IMR-90 (cell line): ENCODE measurements around the gene OLFML3. TPM values are rescaled to one million over a fixed set of nuclear protein-coding genes. Genes with fewer than 3 reads are reported as not detected.

Experiments
- ATAC-seq: fragments of 200-7000 bp; cut with Tn5 transposase; 2 replicates; pipeline ENCODE4 v1.9.1; 2020; ENCODE audit warnings: low read depth, mild to moderate bottlenecking, moderate library complexity
- BruUV-seq: library from RNA; stranded (reverse); fragments of 400-500 nt; replicated peaks from 2 replicates; lab custom pipeline; 2021; lab: Mats Ljungman, UMichigan
- CTCF ChIA-PET: fragments of 300-600 bp; formaldehyde crosslinking; extraction: SDS; loops from one replicate; lab custom pipeline; 2021; ENCODE audit warnings: antibody characterized with exemption; lab: Yijun Ruan, JAX
- POLR2A ChIA-PET: fragments of 300-600 bp; sonication (Branson Sonifier 250); formaldehyde crosslinking; loops from one replicate; lab custom pipeline; 2022; ENCODE audit warnings: antibody characterized with exemption; ENCODE audit not compliant: unreplicated experiment; lab: Charles Lee
- DNase-seq: peaks from one replicate; pipeline ENCODE4 v3.0.0; 2013
- H2AFZ ChIP-seq: replicated peaks from 2 replicates; pipeline ENCODE3; 2013; ENCODE audit warnings: low read length, mild to moderate bottlenecking; ENCODE audit not compliant: poor library complexity
- H2AK5ac ChIP-seq: 2 replicates; pipeline ENCODE4 v1.6.1; 2013; ENCODE audit warnings: low read depth, low read length, inconsistent platforms
- H2AK9ac ChIP-seq: replicated peaks from 2 replicates; pipeline ENCODE3; 2013; ENCODE audit warnings: mild to moderate bottlenecking, low read depth, low read length, moderate library complexity; ENCODE audit not compliant: poor library complexity
- H2BK120ac ChIP-seq: 2 replicates; pipeline ENCODE4 v1.6.1; 2013; ENCODE audit warnings: low read depth, low read length, inconsistent platforms
- H2BK15ac ChIP-seq: 3 replicates; pipeline ENCODE4 v1.6.1; 2013; ENCODE audit warnings: low read depth, low read length, inconsistent platforms
- H2BK20ac ChIP-seq: 2 replicates; pipeline ENCODE4 v1.6.1; 2013; ENCODE audit warnings: low read depth, mild to moderate bottlenecking, inconsistent platforms, low read length, moderate library complexity
- H2BK5ac ChIP-seq: 2 replicates; pipeline ENCODE4 v1.6.1; 2013; ENCODE audit warnings: mild to moderate bottlenecking, low read depth, low read length, inconsistent platforms; ENCODE audit not compliant: poor library complexity, severe bottlenecking
- H3K14ac ChIP-seq: replicated peaks from 2 replicates; pipeline ENCODE4 v1.6.1; 2013; ENCODE audit warnings: low read depth, low read length, inconsistent platforms
- H3K18ac ChIP-seq: 2 replicates; pipeline ENCODE4 v1.6.1; 2013; ENCODE audit warnings: low read depth, low read length, control low read depth
- H3K23ac ChIP-seq: 2 replicates; pipeline ENCODE4 v1.6.1; 2013; ENCODE audit warnings: low read depth, low read length, inconsistent platforms
- H3K27ac ChIP-seq: 2 replicates; pipeline ENCODE4 v1.5.1; 2013; ENCODE audit warnings: mild to moderate bottlenecking, control low read depth, low read length; ENCODE audit not compliant: insufficient read depth
- H3K27me3 ChIP-seq: 2 replicates; pipeline ENCODE4 v1.6.1; 2013; ENCODE audit warnings: low read length; ENCODE audit not compliant: control insufficient read depth, insufficient read depth
- H3K36me3 ChIP-seq: 2 replicates; pipeline ENCODE4 v1.6.1; 2013; ENCODE audit warnings: low read length, mixed read lengths; ENCODE audit not compliant: control insufficient read depth, insufficient read depth
- H3K4ac ChIP-seq: 2 replicates; pipeline ENCODE4 v1.6.1; 2013; ENCODE audit warnings: low read depth, low read length, inconsistent platforms
- H3K4me1 ChIP-seq: 2 replicates; pipeline ENCODE4 v1.6.1; 2013; ENCODE audit warnings: low read length, mixed read lengths; ENCODE audit not compliant: control insufficient read depth, insufficient read depth
- H3K4me2 ChIP-seq: 2 replicates; pipeline ENCODE4 v1.6.1; 2013; ENCODE audit warnings: low read depth, mild to moderate bottlenecking, control low read depth, low read length, moderate library complexity
- H3K4me3 ChIP-seq: 2 replicates; pipeline ENCODE4 v1.5.1; 2013; ENCODE audit warnings: low read depth, mild to moderate bottlenecking, control low read depth, low read length, moderate library complexity; ENCODE audit not compliant: insufficient read depth
- H3K56ac ChIP-seq: 2 replicates; pipeline ENCODE4 v1.6.1; 2013; ENCODE audit warnings: low read length, inconsistent platforms; ENCODE audit not compliant: insufficient read depth; ENCODE audit errors: extremely low read depth
- H3K79me1 ChIP-seq, 2 experiments: 2 replicates each; pipeline ENCODE4 v1.6.1; 2013; ENCODE audit warnings: low read length in 2 of 2, inconsistent platforms in 1 of 2, low read depth in 1 of 2
- H3K9ac ChIP-seq: 2 replicates; pipeline ENCODE4 v1.6.1; 2013; ENCODE audit warnings: low read depth, low read length, control low read depth
- H3K9me1 ChIP-seq: 2 replicates; pipeline ENCODE4 v1.6.1; 2013; ENCODE audit warnings: low read length, inconsistent platforms; ENCODE audit not compliant: insufficient read depth
- H3K9me3 ChIP-seq: 2 replicates; pipeline ENCODE4 v1.6.1; 2013; ENCODE audit warnings: low read length; ENCODE audit not compliant: control insufficient read depth, insufficient read depth
- H4K20me1 ChIP-seq: 2 replicates; pipeline ENCODE4 v1.6.1; 2013; ENCODE audit warnings: low read length, inconsistent platforms; ENCODE audit not compliant: insufficient read depth
- H4K5ac ChIP-seq: 2 replicates; pipeline ENCODE4 v1.6.1; 2013; ENCODE audit warnings: mild to moderate bottlenecking, low read depth, low read length, control low read depth
- H4K8ac ChIP-seq, 2 experiments: 2 replicates each; pipeline ENCODE4 v1.6.1; 2013; ENCODE audit warnings: low read depth in 2 of 2, low read length in 2 of 2, control low read depth in 1 of 2, inconsistent platforms in 1 of 2
- H4K91ac ChIP-seq: 2 replicates; pipeline ENCODE4 v1.6.1; 2013; ENCODE audit warnings: low read depth, low read length, inconsistent platforms; ENCODE audit not compliant: insufficient read depth
- MAFK ChIP-seq: IDR thresholded peaks from 2 replicates; pipeline ENCODE4 v1.6.1; 2012; ENCODE audit warnings: low read depth, low read length, improper control_type of control experiment
- RFX5 ChIP-seq: IDR thresholded peaks from 2 replicates; pipeline ENCODE4 v1.8.0; 2012; ENCODE audit warnings: low read depth, mild to moderate bottlenecking, low read length, moderate library complexity
- WGBS, 2 experiments: methylation state at CpG; one replicate each; pipeline versions ENCODE4 v1.1.5 to v1.1.7; 2013; ENCODE audit warnings: missing lambda C conversion rate in 2 of 2; ENCODE audit not compliant: insufficient read length in 1 of 2; ENCODE audit errors: extremely low coverage in 2 of 2; 5-methylcytosine and 5-hydroxymethylcytosine counted together
- dilution Hi-C: fragments of 300-500 bp; cut with HindIII; formaldehyde crosslinking; loops from one replicate; pipeline ENCODE4 v1.14.3; 2018; ENCODE audit warnings: low sequenced_read_pairs; ENCODE audit not compliant: unreplicated experiment
- in situ Hi-C: fragments of 300-500 bp; cut with MboI; formaldehyde crosslinking; loops from 3 replicates; pipeline ENCODE4 v1.14.3; 2019; ENCODE audit warnings: low sequenced_read_pairs, inconsistent platforms, mixed read lengths
- intact Hi-C: fragments of 100-400 bp; cut with micrococcal nuclease; formaldehyde crosslinking; loops from 2 replicates; pipeline ENCODE4 v1.10.0; 2022
- polyA plus RNA-seq, 3 experiments: library from polyadenylated mRNA; depleted of rRNA; stranded (reverse); fragments of >200 nt; gene quantifications; 2 replicates each; pipeline ENCODE4 v1.2.3, GENCODE V29; 2012; ENCODE audit warnings: low replicate concordance in 1 of 3
- total RNA-seq: library from RNA; depleted of rRNA; stranded (reverse); fragments of >200 nt; gene quantifications from 2 replicates; pipeline ENCODE4 v1.2.3, GENCODE V29; 2012

OLFML3 gene
- total and polyA plus RNA-seq, 2 of the 4 experiments (the other 2 are of a cell fraction) = 40.9 to 71.3 TPM

DNA sequence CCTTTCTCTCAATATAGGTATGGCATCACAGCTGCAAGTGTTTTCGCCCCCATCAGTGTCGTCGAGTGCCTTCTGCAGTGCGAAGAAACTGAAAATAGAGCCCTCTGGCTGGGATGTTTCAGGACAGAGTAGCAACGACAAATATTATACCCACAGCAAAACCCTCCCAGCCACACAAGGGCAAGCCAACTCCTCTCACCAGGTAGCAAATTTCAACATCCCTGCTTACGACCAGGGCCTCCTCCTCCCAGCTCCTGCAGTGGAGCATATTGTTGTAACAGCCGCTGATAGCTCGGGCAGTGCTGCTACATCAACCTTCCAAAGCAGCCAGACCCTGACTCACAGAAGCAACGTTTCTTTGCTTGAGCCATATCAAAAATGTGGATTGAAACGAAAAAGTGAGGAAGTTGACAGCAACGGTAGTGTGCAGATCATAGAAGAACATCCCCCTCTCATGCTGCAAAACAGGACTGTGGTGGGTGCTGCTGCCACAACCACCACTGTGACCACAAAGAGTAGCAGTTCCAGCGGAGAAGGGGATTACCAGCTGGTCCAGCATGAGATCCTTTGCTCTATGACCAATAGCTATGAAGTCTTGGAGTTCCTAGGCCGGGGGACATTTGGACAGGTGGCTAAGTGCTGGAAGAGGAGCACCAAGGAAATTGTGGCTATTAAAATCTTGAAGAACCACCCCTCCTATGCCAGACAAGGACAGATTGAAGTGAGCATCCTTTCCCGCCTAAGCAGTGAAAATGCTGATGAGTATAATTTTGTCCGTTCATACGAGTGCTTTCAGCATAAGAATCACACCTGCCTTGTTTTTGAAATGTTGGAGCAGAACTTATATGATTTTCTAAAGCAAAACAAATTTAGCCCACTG, 38.7 kb upstream of the OLFML3 start:
- intact Hi-C loops = no loop called here
- 98% methylated on average over 8 of the region's 16 CpGs; no CpG with 5 or more reads in 1 of the 2 experiments for WGBS, 2 experiments

More for the DNA sequence above, 38.7 kb upstream of the OLFML3 start:
- Histone ChIP-seq H4K8ac (no peak overlapping the region), H3K4ac (no peak overlapping the region), H4K5ac (no peak overlapping the region), H3K4me3 (no peak overlapping the region), H2BK20ac (no peak overlapping the region), H3K9me3 (no peaks in the 10 kb centered on the region), H3K14ac (no peak overlapping the region), H2BK5ac (no peak overlapping the region), H2BK15ac (no peak overlapping the region), H3K36me3 (peaks cover 18% of the 10 kb centered on the region), H3K56ac (no peak overlapping the region), H3K4me1 (peaks cover 2% of the 10 kb centered on the region; the same call in 1 of the 2 replicates), H2AFZ (no peak overlapping the region), H2AK9ac (no peak overlapping the region), H4K20me1 (peaks cover 32% of the 10 kb centered on the region), H2AK5ac (no peak overlapping the region), H2BK120ac (no peak overlapping the region), H3K23ac (no peak overlapping the region), H3K27me3 (no peaks in the 10 kb centered on the region), H3K27ac (no peak overlapping the region), H4K91ac (no peak overlapping the region), H3K9me1 (peaks cover 12% of the 10 kb centered on the region), H3K79me1 (peaks cover 28 to 58% of the 10 kb centered on the region in 2 experiments), H3K4me2 (no peak overlapping the region), H3K18ac (no peak overlapping the region), H3K9ac (no peak overlapping the region)
- BruUV-seq = no TSS peak
- DNase-seq (no peak), ATAC-seq (no peak)
- POLR2A ChIA-PET = no interaction called here
- CTCF ChIA-PET = no interaction called here
- TF ChIP-seq MAFK (peak; percentile 35; the same call in 1 of the 2 replicates), RFX5 (no peak)
- dilution Hi-C loops (no loop called here), in situ Hi-C loops (no loop called here)
